GM20000 (cell line): ENCODE measurements around the gene CDH8.

Experiments used
- DNase-seq: peaks from one replicate; pipeline ENCODE4 v3.0.0; 2012; ENCODE audit warnings: low spot score
- CTCF ChIP-seq: IDR thresholded peaks from 2 replicates; pipeline ENCODE4 v1.5.1; 2012; ENCODE audit warnings: mild to moderate bottlenecking, control low read depth; ENCODE audit errors: extremely low read depth, missing control alignments

CDH8 gene

GRCh38 chr16:62046801-62047200 lies 10.6 kb upstream of the CDH8 start:
- DNase-seq, result no peak
- no peak for TF ChIP-seq CTCF

DNA sequence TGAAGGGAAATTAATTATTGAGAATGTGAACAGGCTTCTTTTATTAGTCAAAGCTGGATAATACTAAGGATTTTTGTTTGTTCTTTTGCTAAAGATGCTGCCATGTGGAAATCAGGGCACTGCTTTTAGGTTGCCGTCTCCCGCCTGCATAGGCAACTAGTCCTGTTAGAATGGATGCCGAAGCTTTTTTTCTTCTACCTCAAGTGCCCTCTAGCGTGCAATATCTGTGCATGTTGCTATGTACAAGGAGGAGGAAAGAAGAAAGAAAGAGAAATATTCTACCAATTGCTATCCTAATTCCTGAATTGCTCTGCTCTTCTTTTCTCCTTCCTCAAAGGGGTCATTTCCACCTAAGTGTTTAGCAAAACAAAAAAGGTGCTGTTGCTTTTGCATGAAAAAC lies 5.2 kb upstream of the CDH8 start:
- peak; percentile 12 for TF ChIP-seq CTCF
- peak; percentile 23 for DNase-seq

- TF ChIP-seq CTCF, result no peak
- DNase-seq, result no peak
These were observed 2.4 kb upstream of the CDH8 start for GRCh38 chr16:62038646-62039045.

DNA sequence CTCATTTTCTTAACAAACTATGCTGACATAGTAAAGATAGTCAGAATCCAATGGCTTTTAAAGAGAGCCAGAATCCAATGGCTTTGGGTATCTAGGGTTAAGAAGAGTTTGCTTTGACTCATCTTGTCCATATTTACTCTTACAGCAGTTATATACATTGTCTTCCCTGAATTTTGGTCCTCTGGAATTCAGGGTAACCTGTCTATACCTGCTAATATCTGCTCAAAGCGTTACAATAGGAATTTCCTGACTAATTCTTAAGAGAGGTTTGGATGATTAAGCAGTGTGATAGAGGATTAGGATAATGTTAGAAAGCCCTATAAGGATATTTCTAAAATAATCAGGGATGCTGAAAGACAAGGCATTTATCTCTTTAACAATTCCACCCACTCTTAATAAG lies 2.0 kb upstream of the CDH8 start:
- TF ChIP-seq CTCF, result no peak
- no peak for DNase-seq

GRCh38 chr16:62036802-62037135 lies 531 bp upstream of the CDH8 start:
- TF ChIP-seq CTCF, result no peak

GRCh38 chr16:62035115-62036092 lies 834 bp downstream of the CDH8 start:
- no peak for TF ChIP-seq CTCF
- no peak for DNase-seq

More at GRCh38 chr16:62036802-62037135, 531 bp upstream of the CDH8 start:
- no peak for DNase-seq

DNA sequence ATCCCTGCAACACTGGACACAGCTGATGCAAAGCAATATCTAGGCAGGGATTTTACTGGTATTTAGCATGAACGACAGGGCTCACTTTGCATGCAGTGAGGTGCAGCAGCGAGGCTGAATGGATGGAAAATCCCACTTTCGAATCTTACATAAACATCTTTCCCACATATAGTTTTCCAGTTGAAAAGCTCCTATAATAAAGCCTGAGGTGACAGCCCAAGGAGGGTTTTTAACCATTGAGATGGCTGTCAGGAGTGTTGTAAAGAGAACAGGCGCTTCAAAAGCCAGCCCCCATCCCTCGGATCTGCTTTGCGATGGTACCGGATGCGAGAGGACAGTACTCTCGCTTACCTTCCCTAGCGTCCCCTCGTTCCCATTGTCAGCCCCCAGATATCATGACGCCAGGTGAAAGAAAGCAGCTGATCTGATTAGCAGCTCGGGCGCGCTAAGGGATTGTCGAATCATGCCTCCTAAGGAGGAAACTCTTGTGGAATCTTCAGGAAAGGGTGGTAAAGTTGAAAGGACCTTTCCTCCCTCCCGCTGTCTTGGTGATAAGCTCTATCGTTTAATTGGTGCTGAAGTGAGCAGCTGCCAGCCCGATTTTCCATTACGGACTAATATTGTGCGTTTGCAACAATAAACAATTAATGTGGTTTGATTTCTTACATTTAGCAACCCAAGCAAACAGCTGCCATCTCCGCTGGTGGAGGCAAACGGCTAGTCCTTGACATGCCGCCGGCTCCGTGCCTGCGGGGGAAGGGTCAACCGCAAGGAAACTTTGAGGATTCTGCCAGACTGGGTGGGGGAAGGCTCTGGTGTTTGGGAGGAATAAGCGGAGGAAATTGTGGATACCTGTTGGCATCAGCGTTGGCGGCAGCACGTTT lies 1.8 kb downstream of the CDH8 start:
- no peak for DNase-seq

More for the DNA sequence above, 1.8 kb downstream of the CDH8 start:
- no peak for TF ChIP-seq CTCF
